GM23338 (cell line): ENCODE results near the gene PROSER1. TPM values are rescaled to one million over a fixed set of nuclear protein-coding genes. Genes with fewer than 3 reads are reported as not detected.

Source experiments
- ATAC-seq: fragments of 200-7000 bp; cut with Tn5 transposase; 3 replicates; pipeline ENCODE4 v1.9.1; 2020
- DNase-seq: peaks from one replicate; pipeline ENCODE4 v3.0.0-alpha.2; 2015; ENCODE audit warnings: low spot score
- H2AFZ ChIP-seq: fragments of 200-600 bp; sonication (generic); 2 replicates; pipeline ENCODE4 v1.8.0; 2016; ENCODE audit warnings: antibody characterized with exemption, mild to moderate bottlenecking, moderate library complexity
- H3F3A ChIP-seq: fragments of 200-600 bp; sonication (generic); replicated peaks from 2 replicates; pipeline ENCODE4 v1.8.0; 2017; ENCODE audit warnings: antibody characterized with exemption, mixed run types, low read depth
- H3K27ac ChIP-seq: fragments of 200-600 bp; sonication (generic); 2 replicates; pipeline ENCODE4 v1.6.1; 2016; ENCODE audit warnings: low read depth
- H3K27me3 ChIP-seq: fragments of 200-600 bp; sonication (generic); 2 replicates; pipeline ENCODE4 v1.8.0; 2016; ENCODE audit warnings: mild to moderate bottlenecking, mixed run types, moderate library complexity; ENCODE audit not compliant: insufficient read depth
- H3K36me3 ChIP-seq: fragments of 200-600 bp; sonication (generic); 2 replicates; pipeline ENCODE4 v1.8.0; 2016; ENCODE audit warnings: mild to moderate bottlenecking; ENCODE audit not compliant: insufficient read depth
- H3K4me1 ChIP-seq: fragments of 200-600 bp; sonication (generic); 2 replicates; pipeline ENCODE4 v1.8.0; 2016; ENCODE audit warnings: mild to moderate bottlenecking, moderate library complexity; ENCODE audit not compliant: insufficient read depth
- H3K4me2 ChIP-seq: fragments of 200-600 bp; sonication (generic); 2 replicates; pipeline ENCODE4 v1.7.1; 2017; ENCODE audit warnings: mixed run types
- H3K4me3 ChIP-seq: fragments of 200-600 bp; sonication (generic); 2 replicates; pipeline ENCODE4 v1.6.1; 2016; ENCODE audit warnings: mixed run types
- H3K79me2 ChIP-seq: fragments of 200-600 bp; sonication (generic); replicated peaks from 2 replicates; pipeline ENCODE4 v1.8.0; 2017; ENCODE audit warnings: mild to moderate bottlenecking; ENCODE audit not compliant: insufficient read depth
- H3K9me2 ChIP-seq: fragments of 200-600 bp; sonication (generic); 2 replicates; pipeline ENCODE4 v1.8.0; 2017; ENCODE audit not compliant: insufficient read depth
- H4K20me1 ChIP-seq: fragments of 200-600 bp; sonication (generic); replicated peaks from 2 replicates; pipeline ENCODE4 v1.8.0; 2017; ENCODE audit warnings: mild to moderate bottlenecking; ENCODE audit not compliant: insufficient read depth
- H3K27ac Mint-ChIP-seq: 2 replicates; pipeline ENCODE4 v1.8.0; 2020; ENCODE audit warnings: inconsistent platforms, mild to moderate bottlenecking, moderate library complexity, mixed read lengths
- H3K27me3 Mint-ChIP-seq: 3 replicates; pipeline ENCODE4 v1.8.0; 2022; ENCODE audit warnings: low read depth, mild to moderate bottlenecking, moderate library complexity, mixed read lengths, inconsistent platforms; ENCODE audit not compliant: insufficient read depth, poor library complexity
- H3K36me3 Mint-ChIP-seq: 3 replicates; pipeline ENCODE4 v1.8.0; 2021; ENCODE audit warnings: low read depth, mild to moderate bottlenecking, inconsistent platforms, moderate library complexity, mixed read lengths
- H3K4me1 Mint-ChIP-seq: 3 replicates; pipeline ENCODE4 v1.8.0; 2020; ENCODE audit warnings: mild to moderate bottlenecking, inconsistent platforms, mixed read lengths
- H3K4me3 Mint-ChIP-seq: 3 replicates; pipeline ENCODE4 v1.8.0; 2021; ENCODE audit warnings: moderate library complexity, mild to moderate bottlenecking, inconsistent platforms, mixed read lengths
- H3K9me3 Mint-ChIP-seq: 3 replicates; pipeline ENCODE4 v1.8.0; 2020; ENCODE audit warnings: moderate library complexity, mild to moderate bottlenecking, inconsistent platforms, mixed read lengths
- CREB1 ChIP-seq: fragments of 250-450 bp; sonication (Bioruptor Pico); IDR thresholded peaks from 2 replicates; pipeline ENCODE4 v1.5.0; 2020; ENCODE audit warnings: low read depth, mild to moderate bottlenecking, moderate library complexity
- CTCF ChIP-seq, 2 experiments: fragments of 200-600 bp in 1 of 2; sonication (generic) in 1 of 2; conservative IDR thresholded peaks; 2 replicates each; pipeline versions ENCODE4 v1.5.1 to v1.6.1; 2016 to 2017; ENCODE audit warnings: antibody characterized with exemption in 2 of 2, low read depth in 2 of 2, mild to moderate bottlenecking in 2 of 2, moderate library complexity in 1 of 2
- ETS1 ChIP-seq: IDR thresholded peaks from 2 replicates; pipeline ENCODE4 v1.6.1; 2016; ENCODE audit warnings: antibody characterized with exemption
- EZH2 ChIP-seq: fragments of 200-600 bp; sonication (generic); IDR thresholded peaks from one replicate; pipeline ENCODE4 v1.8.0; 2017; ENCODE audit warnings: antibody characterized with exemption, mild to moderate bottlenecking, low read depth; ENCODE audit not compliant: unreplicated experiment
- EZH2phosphoT487 ChIP-seq: fragments of 200-600 bp; sonication (generic); IDR thresholded peaks from one replicate; pipeline ENCODE4 v1.8.1; 2018; ENCODE audit warnings: antibody characterized with exemption; ENCODE audit not compliant: unreplicated experiment
- JUNB ChIP-seq: IDR thresholded peaks from one replicate; pipeline ENCODE4 v1.6.1; 2016; ENCODE audit warnings: antibody characterized with exemption; ENCODE audit not compliant: unreplicated experiment
- NANOG ChIP-seq: IDR thresholded peaks from 2 replicates; pipeline ENCODE4 v1.6.1; 2016; ENCODE audit warnings: antibody characterized with exemption, borderline replicate concordance
- POLR2AphosphoS5 ChIP-seq: IDR thresholded peaks from 2 replicates; pipeline ENCODE4 v1.6.1; 2016; ENCODE audit warnings: antibody characterized with exemption, low read depth
- REST ChIP-seq: IDR thresholded peaks from one replicate; pipeline ENCODE4 v1.6.1; 2018; ENCODE audit warnings: antibody characterized with exemption; ENCODE audit not compliant: unreplicated experiment
- STAT1 ChIP-seq: IDR thresholded peaks from one replicate; pipeline ENCODE4 v1.6.1; 2016; ENCODE audit warnings: antibody characterized with exemption; ENCODE audit not compliant: unreplicated experiment
- ZNF114 ChIP-seq: fragments of 250-450 bp; sonication (Bioruptor Pico); IDR thresholded peaks from 2 replicates; pipeline ENCODE4 v1.5.0; 2020; ENCODE audit warnings: mild to moderate bottlenecking, moderate library complexity
- ZNF331 ChIP-seq: fragments of 250-450 bp; sonication (Bioruptor Pico); IDR thresholded peaks from 2 replicates; pipeline ENCODE4 v1.5.0; 2020; ENCODE audit warnings: low read depth, mild to moderate bottlenecking, moderate library complexity
- ZNF462 ChIP-seq: fragments of 250-450 bp; sonication (Bioruptor Pico); IDR thresholded peaks from 2 replicates; pipeline ENCODE4 v1.5.0; 2020; ENCODE audit warnings: mild to moderate bottlenecking, moderate library complexity
- polyA plus RNA-seq: library from polyadenylated mRNA; unstranded; fragments of >200 nt; fragmentation: Nextera tagmentation; extraction: Ambion mirVana; gene quantifications from 2 replicates; pipeline ENCODE4 v1.2.1, GENCODE V29; 2016
- total RNA-seq: library from RNA; depleted of rRNA; stranded (reverse); fragments of >200 nt; shearing (Covaris generic); gene quantifications from 2 replicates; pipeline ENCODE4 v1.2.3, GENCODE V29; 2014

Gene PROSER1
- total and polyA plus RNA-seq, 2 experiments from 2014 or later: 64.9 to 116 TPM

GRCh38 chr13:38960175-38960574, 77.7 kb downstream of the PROSER1 start:
- H3K27me3 Mint-ChIP-seq: no peaks in the 10 kb centered on the region

More at GRCh38 chr13:38960175-38960574, 77.7 kb downstream of the PROSER1 start:
- Histone ChIP-seq H3F3A (no peaks in the 10 kb centered on the region), H3K79me2 (no peaks in the 10 kb centered on the region), H3K4me1 (no peaks in the 10 kb centered on the region), H4K20me1 (no peaks in the 10 kb centered on the region), H3K36me3 (no peaks in the 10 kb centered on the region), H3K4me2 (no peak overlapping the region), H3K27ac (no peak overlapping the region), H3K27me3 (no peaks in the 10 kb centered on the region), H3K4me3 (no peak overlapping the region), H2AFZ (no peak overlapping the region), H3K9me2 (peaks cover under 1% of the 10 kb centered on the region; the same call in 1 of the 2 replicates)
- ATAC-seq: no peak
- no peak overlapping the region for H3K27ac Mint-ChIP-seq
- DNase-seq: no peak
- H3K4me3 Mint-ChIP-seq: no peak overlapping the region
- peaks cover 10% of the 10 kb centered on the region; the same call in 1 of the 3 replicates for H3K36me3 Mint-ChIP-seq
- peaks cover 24% of the 10 kb centered on the region for H3K9me3 Mint-ChIP-seq
- H3K4me1 Mint-ChIP-seq: peaks cover 9% of the 10 kb centered on the region; the same call in 2 of the 3 replicates
- TF ChIP-seq CREB1 (CRISPR knock-in tag) (no peak), STAT1 (no peak), ZNF114 (CRISPR knock-in tag) (no peak), JUNB (no peak), ZNF462 (CRISPR knock-in tag) (no peak), POLR2AphosphoS5 (no peak), REST (no peak), EZH2 (no peak), ZNF331 (CRISPR knock-in tag) (no peak), CTCF (conservative IDR thresholded peaks at IDR 0.05; ENCODE audit: low read depth in 2 of 2) (no peak), EZH2phosphoT487 (no peak), ETS1 (no peak), NANOG (no peak)
